Central memory CD4-positive, alpha-beta T cell (primary cell): ENCODE measurements around the gene SORD.

Experiments
- DNase-seq: peaks from one replicate; pipeline ENCODE4 v3.0.0; 2022

Gene SORD

DNA sequence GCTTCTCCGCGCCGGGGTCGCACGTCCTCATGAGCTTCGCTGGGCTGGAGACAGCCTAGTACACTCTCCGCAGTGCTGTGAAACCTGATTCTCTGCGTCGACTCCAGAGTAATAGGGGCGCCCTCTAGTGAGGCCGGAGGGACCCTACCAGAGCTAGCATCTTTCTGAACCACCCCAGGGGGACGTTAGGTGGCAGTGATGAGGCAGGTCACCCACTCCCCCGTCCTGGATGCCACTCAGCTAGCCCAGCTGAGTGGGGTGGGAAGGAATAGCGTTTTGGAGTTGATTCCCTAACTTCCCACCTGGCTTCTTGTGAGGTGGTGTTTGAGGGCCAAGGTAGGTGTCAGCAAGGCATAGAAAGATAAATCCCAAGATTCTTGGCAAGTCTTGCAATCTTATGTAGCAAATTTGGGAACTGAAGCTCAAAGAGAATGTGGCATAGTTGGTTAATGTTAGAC, 95.2 kb downstream of the SORD start:
- peak; percentile 76 for DNase-seq

DNA sequence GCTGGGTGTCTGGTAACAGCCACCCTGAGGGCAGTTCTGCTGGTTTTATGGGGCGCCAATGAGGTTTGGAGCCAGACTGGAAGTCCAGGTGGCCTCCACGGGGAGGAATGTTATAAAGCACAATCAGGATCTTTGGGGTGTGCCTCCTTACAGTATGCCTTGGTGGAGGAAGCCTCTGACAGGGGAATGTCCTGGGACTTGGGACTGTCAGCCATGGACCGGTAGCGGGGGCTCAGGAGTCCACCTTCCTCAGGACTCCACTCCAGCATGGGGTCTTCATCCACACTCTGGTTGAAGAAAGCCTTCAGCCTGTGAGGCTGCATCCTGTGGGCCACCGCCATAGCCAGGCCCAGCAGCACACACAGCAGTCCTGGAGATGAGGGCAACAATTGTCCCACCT, 96.0 kb downstream of the SORD start:
- DNase-seq = no peak

DNA sequence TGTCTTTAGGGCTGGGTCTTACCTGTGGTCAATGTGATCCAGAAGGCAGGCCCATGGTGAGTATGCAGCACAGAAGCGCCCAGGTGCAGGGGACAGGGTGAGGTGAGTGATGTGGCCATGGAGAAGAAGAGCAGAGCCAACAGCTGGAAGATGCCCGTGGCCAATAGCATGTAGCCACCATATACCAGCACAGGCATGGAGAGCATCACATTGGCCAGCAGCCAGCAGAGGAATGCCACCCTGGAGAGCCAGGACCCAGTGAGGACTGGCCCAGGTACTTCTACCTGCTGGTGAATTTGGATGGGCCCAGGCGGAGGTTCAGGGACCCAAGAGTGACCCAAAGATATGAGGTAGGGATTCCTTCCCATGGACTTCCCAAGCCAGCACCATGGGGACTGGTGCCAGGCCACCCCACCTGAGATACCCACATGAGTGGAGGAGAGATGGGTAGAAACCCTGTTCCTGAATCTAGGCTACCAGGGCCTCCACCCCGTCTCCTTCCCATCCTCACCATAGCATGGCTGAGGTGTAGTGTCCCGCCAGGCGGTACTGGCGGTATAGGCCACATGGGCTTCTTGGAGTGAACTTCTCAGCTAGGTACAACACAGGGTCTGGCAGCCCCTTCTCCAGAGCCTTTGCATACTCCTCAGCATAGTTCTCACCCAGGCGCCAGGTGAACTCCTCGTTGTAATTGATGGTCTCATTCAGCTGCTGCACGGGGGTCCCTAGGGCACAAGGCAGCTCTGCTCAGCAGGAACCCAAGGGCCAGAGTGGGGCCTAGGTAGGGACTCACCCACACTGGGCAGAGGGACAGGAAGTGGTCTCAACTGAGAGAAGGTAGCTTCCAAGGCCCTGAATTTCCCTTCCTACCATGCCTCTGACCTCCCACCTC, 97.3 kb downstream of the SORD start:
- no peak for DNase-seq

DNA sequence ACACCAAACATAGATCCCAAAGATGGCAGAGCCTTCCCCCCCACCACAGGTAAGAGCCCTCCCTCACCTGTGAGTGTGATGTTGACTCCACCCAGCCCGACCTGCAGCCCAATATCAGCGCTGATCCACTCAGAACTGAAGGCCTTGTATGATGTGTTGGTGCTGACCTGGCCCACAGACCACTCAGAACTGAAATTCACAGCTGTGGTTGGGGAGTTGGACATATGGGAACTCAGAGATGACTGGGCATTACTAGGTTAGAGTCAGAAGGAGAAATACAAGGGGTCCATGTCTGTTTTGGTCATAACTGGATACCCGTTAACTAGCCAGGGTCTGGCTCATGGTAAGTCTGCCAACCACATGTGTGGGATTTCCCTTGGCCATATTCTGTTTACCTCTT, 98.0 kb downstream of the SORD start:
- DNase-seq = no peak

DNA sequence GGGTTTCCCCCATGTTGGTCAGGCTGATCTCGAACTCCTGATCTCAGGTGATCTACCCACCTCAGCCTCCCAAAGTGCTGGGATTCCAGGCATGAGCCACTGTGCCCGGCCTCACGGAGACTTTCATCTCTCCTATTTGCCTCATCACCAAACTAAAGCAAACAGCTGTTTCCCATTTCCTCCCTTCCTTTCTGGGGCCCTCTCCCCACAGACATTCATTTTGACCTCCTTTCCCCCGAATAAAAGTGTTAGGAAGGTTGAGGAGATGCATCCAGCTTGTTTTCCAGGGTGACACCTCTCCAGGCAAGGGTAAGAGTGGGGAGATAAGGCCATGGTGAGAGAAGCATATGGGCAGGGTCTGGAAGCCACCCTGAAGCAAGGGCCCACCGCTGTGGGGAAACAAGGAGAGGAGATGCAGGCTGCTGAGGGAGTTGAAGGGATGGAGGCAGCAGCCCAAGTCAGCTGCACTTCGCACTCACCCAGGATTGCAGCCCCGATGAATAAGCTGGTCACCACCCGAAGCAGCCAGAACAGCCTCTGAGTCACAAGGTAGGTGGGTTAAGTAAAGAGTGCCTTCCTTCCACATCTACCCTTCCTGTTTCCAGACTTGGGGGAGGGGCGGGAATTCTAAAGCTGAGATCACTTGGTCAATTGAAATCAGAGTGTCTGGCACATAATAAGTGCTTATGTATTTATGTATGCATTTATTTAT, 98.9 kb downstream of the SORD start:
- no peak for DNase-seq

DNA sequence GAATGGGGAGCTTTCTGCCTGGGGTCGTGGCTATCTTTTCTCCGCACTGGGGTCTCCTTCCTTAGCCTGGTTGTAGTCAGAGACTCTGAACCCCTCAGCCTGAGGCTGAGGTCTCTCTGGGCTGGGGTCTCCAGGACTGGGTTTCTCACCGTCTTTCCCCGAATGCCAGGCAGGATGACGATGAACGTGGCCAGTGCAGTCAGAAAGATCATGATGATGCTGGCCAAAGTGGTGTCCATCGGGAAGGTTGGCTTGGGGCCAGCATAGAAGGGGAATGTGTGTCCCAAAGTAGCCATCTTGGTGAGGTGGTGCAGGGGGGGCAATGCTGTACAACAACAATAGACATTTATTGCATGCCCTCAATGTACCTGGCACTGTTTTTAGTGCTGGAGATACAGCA, 99.7 kb downstream of the SORD start:
- no peak for DNase-seq

DNA sequence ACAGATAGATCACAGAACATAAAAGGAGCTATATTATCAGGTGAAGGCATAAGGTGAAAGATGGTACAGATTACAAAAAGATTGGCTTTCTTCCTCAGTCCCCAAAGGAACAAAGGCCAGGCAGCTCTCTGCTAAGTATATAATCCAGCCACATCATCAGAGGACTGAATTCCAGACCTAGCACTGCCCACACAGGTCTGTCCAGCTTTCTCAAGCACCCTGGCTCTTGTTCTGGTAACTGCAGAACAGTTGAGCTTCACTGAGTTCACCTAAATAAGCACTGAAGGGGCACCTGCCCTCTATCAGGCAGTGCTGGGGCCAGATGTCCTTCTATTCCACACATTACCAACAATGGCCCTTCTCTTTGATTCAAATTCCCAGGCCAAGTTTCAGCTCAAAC, 100.4 kb downstream of the SORD start:
- no peak for DNase-seq

DNA sequence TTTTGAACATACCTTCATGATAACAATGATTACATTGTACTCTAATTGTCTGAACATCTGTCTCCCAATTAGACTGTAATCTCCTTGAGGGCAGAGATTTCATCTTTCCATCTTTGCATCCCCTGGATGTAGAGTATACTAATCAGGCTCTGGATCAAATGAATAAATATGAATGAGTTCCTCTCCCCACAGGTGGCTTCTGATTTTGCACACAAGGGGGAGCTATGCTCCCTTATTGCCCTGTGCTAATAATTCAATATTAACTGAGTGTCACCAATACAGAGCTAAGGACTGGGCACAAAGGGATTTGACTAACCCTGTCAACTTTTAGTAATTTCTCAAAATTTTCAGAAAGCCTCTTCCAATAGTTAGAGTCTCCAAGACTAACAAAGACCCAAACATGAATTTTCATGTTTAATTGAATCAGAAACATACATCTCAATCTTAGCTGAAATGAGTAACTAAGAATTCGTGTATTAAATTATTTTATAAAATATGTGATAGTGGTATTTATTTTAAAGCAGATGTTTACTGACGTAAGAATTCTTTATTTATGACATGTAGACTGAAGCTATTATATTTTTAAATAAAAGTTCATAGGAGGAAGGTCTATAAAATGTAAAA, 103.7 kb downstream of the SORD start:
- DNase-seq = peak; percentile 39
